OCI-LY3 (cell line): Measurements from ENCODE around the gene WIPF3.

ENCODE experiments used
- CTCF ChIP-seq: fragments of 200-600, 300-600 bp; sonication (generic); IDR thresholded peaks from 2 replicates; pipeline ENCODE4 v1.5.1; 2014; ENCODE audit warnings: antibody characterized with exemption, low read length, low read depth
- EZH2phosphoT487 ChIP-seq: fragments of 200-600 bp; shearing (Covaris generic); IDR thresholded peaks from 2 replicates; pipeline ENCODE4 v1.6.1; 2018; ENCODE audit warnings: antibody characterized with exemption, mixed run types, low read depth

- TF ChIP-seq CTCF (no peak), EZH2phosphoT487 (no peak)
Observed at GRCh38 chr7:29815181-29816105, 9.1 kb downstream of the WIPF3 start.
